B cell (primary cell): ENCODE results near the gene FAM131C.

Source experiments
- CTCF ChIP-seq: fragments of 200-600 bp; IDR thresholded peaks from one replicate; pipeline ENCODE4 v1.8.0; 2022; ENCODE audit warnings: antibody characterized with exemption, mild to moderate bottlenecking
- EZH2 ChIP-seq: IDR thresholded peaks from 2 replicates; pipeline ENCODE4 v1.6.1; 2012; ENCODE audit warnings: borderline replicate concordance, low read depth, mild to moderate bottlenecking, moderate library complexity, low read length; ENCODE audit not compliant: insufficient read depth, poor library complexity, severe bottlenecking

DNA sequence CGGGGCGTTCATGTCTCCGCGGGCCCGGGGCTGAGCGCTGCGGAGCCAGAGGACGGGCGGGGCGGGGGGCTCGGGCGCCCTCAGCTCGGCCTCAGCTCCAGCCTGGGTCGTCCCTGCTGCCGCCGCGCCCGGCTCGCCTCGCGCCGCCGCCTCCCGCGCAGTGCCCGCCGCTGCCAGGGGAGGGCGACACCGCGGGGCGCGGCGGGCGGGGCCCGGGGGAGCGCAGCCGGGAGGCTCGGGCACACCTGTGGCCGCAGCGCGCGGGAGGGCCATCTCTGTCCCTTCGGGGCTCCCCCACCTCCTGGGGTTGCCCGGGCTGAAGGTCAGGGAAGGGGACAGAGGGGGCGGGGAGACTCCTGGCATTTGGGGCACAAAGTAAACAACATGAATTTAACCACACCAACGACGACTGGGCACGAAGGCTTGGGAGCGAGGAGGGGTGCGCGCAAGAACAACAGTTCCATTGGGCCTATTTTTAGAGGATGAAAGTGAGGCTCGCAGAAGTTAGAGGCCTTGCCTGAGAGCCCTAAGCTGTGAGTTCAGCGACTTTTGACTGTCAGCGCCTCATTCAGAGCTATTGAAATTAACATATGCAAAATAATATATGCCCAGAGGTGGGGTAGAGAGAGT lies at the start of gene FAM131C:
- TF ChIP-seq CTCF (no peak), EZH2 (no peak)
